Measurements from ENCODE around the gene BORCS5.

Gene BORCS5

DNA sequence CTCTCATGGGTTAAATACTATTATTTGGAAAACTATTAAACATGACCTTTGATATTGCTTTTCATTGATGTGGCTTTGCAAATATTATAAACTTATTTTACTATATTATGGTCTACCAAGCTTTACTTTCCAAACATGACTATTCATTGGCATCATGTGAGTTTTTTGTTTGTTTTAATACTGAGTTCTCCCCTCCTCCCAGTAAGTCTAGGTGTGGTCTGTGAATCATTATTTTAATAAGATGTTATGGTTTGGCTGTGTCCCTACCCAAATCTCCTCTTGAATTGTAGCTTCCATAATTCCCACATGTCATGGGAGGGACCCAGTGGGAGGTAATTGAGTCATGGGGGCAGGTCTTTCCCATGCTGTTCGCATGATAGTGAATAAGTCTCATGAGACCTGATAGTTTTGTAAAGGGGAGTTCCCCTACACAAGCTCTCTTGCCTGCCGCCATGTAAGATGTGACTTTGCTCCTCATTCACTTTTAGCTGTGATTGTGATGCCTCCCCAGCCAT lies 80.0 kb downstream of the BORCS5 start:
- TF ChIP-seq, protein P1, sequence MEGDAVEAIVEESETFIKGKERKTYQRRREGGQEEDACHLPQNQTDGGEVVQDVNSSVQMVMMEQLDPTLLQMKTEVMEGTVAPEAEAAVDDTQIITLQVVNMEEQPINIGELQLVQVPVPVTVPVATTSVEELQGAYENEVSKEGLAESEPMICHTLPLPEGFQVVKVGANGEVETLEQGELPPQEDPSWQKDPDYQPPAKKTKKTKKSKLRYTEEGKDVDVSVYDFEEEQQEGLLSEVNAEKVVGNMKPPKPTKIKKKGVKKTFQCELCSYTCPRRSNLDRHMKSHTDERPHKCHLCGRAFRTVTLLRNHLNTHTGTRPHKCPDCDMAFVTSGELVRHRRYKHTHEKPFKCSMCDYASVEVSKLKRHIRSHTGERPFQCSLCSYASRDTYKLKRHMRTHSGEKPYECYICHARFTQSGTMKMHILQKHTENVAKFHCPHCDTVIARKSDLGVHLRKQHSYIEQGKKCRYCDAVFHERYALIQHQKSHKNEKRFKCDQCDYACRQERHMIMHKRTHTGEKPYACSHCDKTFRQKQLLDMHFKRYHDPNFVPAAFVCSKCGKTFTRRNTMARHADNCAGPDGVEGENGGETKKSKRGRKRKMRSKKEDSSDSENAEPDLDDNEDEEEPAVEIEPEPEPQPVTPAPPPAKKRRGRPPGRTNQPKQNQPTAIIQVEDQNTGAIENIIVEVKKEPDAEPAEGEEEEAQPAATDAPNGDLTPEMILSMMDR (IDR thresholded peaks at IDR 0.05; ENCODE audit: low read depth, low read length), result no peak
- Histone ChIP-seq H3K27ac (no peak overlapping the region), H3K27me3 (ENCODE audit: insufficient read depth, low read depth, severe bottlenecking) (no peaks in the 10 kb centered on the region), H3K4me3 (ENCODE audit: low read depth, low read length) (no peak overlapping the region), H3K9me3 (ENCODE audit: severe bottlenecking) (no peaks in the 10 kb centered on the region), H3K36me3 (no peaks in the 10 kb centered on the region; the same call in 1 of the 2 replicates)
- DNase-seq, result no peak

DNA sequence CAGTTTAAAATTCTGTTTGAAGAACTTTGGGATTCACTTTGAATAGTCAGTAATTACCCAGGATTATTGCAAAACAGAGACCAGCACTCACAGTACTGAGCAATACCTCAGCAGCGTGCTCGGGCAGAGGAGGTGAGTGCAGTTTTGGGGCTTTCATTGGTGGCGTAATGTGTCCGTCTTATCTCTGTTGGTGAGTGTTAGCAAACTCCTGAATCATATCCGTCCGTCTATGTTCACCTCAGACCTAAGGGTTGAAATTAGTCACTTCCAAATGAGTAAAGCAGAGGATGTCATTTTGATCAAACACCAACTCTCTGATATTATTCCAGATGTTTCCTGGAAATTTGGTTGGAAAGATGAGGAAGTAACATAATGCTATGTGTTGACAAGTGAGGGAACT lies 82.8 kb downstream of the BORCS5 start:
- H3K27me3 ChIP-seq (ENCODE audit: insufficient read depth, low read depth, severe bottlenecking), result no peaks in the 10 kb centered on the region
- no peaks in the 10 kb centered on the region for H3K9me3 ChIP-seq (ENCODE audit: severe bottlenecking)
- DNase-seq, result no peak
- H3K27ac ChIP-seq, result no peak overlapping the region
- TF ChIP-seq, protein P1 (IDR thresholded peaks at IDR 0.05; ENCODE audit: low read depth, low read length), result no peak
- H3K4me3 ChIP-seq (ENCODE audit: low read depth, low read length), result no peak overlapping the region
- no peaks in the 10 kb centered on the region; the same call in 1 of the 2 replicates for H3K36me3 ChIP-seq

DNA sequence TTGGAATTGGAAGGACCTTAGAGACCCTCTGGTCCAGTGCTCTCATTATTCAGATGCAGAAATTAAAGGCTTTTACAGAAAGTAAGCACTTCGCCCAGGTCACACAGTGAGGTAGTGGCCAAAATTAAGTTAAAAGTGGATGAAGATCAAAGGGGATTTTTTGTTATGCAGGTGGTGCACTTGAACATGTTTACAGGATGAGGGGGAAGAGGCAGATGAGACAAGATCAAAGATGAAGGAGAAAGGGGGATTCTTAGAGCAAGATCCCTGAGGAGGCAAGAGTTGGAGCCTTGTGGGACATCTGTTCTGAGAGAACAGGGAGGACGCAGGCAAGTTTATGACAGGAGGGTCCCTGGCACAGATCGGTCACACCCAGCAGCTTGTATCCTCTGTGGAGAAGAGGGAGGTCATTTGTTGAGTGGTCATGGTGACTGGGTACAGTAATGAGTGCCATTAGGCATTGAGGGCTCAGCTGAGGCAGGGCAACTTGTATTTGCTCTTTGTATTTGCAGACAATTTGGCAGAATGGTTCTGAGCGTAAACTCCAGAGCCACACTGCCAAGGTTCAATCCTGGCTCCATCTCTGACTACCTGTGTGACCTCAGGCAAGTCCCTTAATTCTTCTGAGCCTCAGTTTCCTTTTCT lies 84.0 kb downstream of the BORCS5 start:
- DNase-seq, result no peak
- no peak overlapping the region for H3K27ac ChIP-seq
- no peaks in the 10 kb centered on the region for H3K9me3 ChIP-seq (ENCODE audit: severe bottlenecking)
- H3K36me3 ChIP-seq, result no peaks in the 10 kb centered on the region; the same call in 1 of the 2 replicates
- TF ChIP-seq, protein P1 (IDR thresholded peaks at IDR 0.05; ENCODE audit: low read depth, low read length), result no peak
- no peaks in the 10 kb centered on the region for H3K27me3 ChIP-seq (ENCODE audit: insufficient read depth, low read depth, severe bottlenecking)
- H3K4me3 ChIP-seq (ENCODE audit: low read depth, low read length), result no peak overlapping the region

DNA sequence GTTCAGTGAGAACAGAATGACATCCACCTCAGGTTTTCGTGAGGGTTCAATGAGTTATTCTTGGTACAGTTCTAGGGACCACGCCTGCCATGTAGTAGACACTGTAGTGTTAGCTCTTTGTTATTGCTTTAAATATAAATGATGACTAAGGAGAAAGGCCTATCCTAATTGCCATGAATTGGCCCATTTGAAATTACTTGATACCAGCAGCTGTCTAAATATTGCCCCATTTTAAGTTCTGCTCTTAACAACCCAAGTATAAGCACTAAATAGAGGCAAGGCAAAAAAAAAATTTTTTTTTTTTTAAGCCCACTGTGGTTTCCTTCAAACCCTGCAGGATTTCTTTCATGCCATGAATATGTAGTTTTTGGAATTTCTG lies 84.5 kb downstream of the BORCS5 start:
- Histone ChIP-seq H3K27me3 (ENCODE audit: insufficient read depth, low read depth, severe bottlenecking) (no peaks in the 10 kb centered on the region), H3K36me3 (no peaks in the 10 kb centered on the region; the same call in 1 of the 2 replicates), H3K9me3 (ENCODE audit: severe bottlenecking) (no peaks in the 10 kb centered on the region), H3K27ac (no peak overlapping the region), H3K4me3 (ENCODE audit: low read depth, low read length) (no peak overlapping the region)
- DNase-seq, result no peak
- TF ChIP-seq, protein P1 (IDR thresholded peaks at IDR 0.05; ENCODE audit: low read depth, low read length), result no peak

DNA sequence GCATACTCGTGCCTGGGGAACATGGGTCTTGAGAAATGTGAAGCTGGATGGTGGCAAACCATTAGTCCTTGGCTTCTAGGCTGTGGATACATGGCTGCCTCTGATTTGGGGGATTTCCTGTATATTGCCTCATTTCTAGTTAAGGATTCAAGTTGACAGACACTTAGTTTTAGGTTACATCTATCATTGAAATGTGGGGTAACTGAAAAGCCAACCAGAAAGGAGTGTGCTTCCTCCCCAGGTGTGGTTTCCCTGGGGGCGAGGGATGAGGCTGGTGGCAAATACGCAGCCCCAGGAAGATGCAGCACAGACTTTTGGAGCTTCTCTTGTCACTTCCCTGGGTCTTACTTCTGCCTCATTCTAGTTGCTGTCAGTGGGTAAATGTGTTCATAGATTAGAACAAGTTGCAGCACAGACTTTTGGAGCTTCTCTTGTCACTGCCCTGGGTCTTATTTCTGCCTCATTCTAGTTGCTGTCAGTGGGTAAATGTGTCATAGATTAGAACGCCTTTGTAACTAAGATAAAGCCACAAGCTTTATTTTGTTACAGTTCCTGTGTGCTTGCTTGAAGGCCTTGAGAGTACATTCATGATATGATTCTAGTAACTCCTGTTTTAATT lies 85.1 kb downstream of the BORCS5 start:
- no peaks in the 10 kb centered on the region; the same call in 1 of the 2 replicates for H3K36me3 ChIP-seq
- no peaks in the 10 kb centered on the region for H3K27me3 ChIP-seq (ENCODE audit: insufficient read depth, low read depth, severe bottlenecking)
- no peak overlapping the region for H3K27ac ChIP-seq
- no peaks in the 10 kb centered on the region for H3K9me3 ChIP-seq (ENCODE audit: severe bottlenecking)
- DNase-seq, result no peak
- no peak overlapping the region for H3K4me3 ChIP-seq (ENCODE audit: low read depth, low read length)
- TF ChIP-seq, protein P1 (IDR thresholded peaks at IDR 0.05; ENCODE audit: low read depth, low read length), result no peak
